OCI-LY7 (cell line): ENCODE data around the gene EIF1B. TPM values are rescaled to one million over a fixed set of nuclear protein-coding genes. Genes with fewer than 3 reads are reported as not detected.

Source experiments
- BruUV-seq: library from RNA; stranded (reverse); fragments of 400-500 nt; replicated peaks from 2 replicates; lab custom pipeline; 2021; lab: Mats Ljungman, UMichigan
- CTCF ChIA-PET: fragments of 300-600 bp; sonication (Branson Sonifier 250); formaldehyde crosslinking; loops from one replicate; lab custom pipeline; 2022; ENCODE audit warnings: antibody characterized with exemption; ENCODE audit not compliant: unreplicated experiment; lab: Charles Lee
- POLR2A ChIA-PET: fragments of 300-600 bp; sonication (Branson Sonifier 250); formaldehyde crosslinking; loops from one replicate; lab custom pipeline; 2022; ENCODE audit warnings: antibody characterized with exemption; lab: Charles Lee
- DNase-seq: peaks from one replicate; pipeline ENCODE4 v3.0.0-alpha.2; 2015; ENCODE audit warnings: low spot score
- H2AFZ ChIP-seq: fragments of 200-600 bp; sonication (generic), shearing (Covaris generic); 2 replicates; pipeline ENCODE4 v1.6.1; 2014; ENCODE audit warnings: mild to moderate bottlenecking, antibody characterized with exemption, low read length, moderate library complexity
- H3K27ac ChIP-seq: fragments of 200-600 bp; sonication (generic); 2 replicates; pipeline ENCODE4 v1.5.1; 2014; ENCODE audit warnings: mixed run types, low read depth, mild to moderate bottlenecking, moderate library complexity, low read length, inconsistent platforms; ENCODE audit not compliant: poor library complexity, severe bottlenecking
- H3K36me3 ChIP-seq: fragments of 200-600 bp; sonication (generic); 2 replicates; pipeline ENCODE4 v1.6.1; 2014; ENCODE audit warnings: mild to moderate bottlenecking, antibody characterized with exemption, low read length, moderate library complexity, mixed read lengths; ENCODE audit not compliant: insufficient read depth
- H3K4me1 ChIP-seq: fragments of 200-600 bp; sonication (generic); 2 replicates; pipeline ENCODE4 v1.5.1; 2014; ENCODE audit warnings: mild to moderate bottlenecking, low read length; ENCODE audit not compliant: insufficient read depth, poor library complexity, severe bottlenecking
- H3K4me2 ChIP-seq: fragments of 200-600 bp; sonication (generic); 2 replicates; pipeline ENCODE4 v1.6.1; 2014; ENCODE audit warnings: mild to moderate bottlenecking, low read length
- H3K4me3 ChIP-seq: fragments of 200-600 bp; sonication (generic); 2 replicates; pipeline ENCODE4 v1.5.1; 2014; ENCODE audit warnings: mild to moderate bottlenecking, low read depth, low read length; ENCODE audit not compliant: poor library complexity, severe bottlenecking
- H3K79me2 ChIP-seq: fragments of 200-600 bp; sonication (generic); 2 replicates; pipeline ENCODE4 v1.6.1; 2016; ENCODE audit warnings: low read depth, mild to moderate bottlenecking, low read length, moderate library complexity, mixed read lengths; ENCODE audit not compliant: insufficient read depth
- H3K9me2 ChIP-seq: fragments of 200-600 bp; sonication (generic); 2 replicates; pipeline ENCODE4 v1.6.1; 2016; ENCODE audit warnings: mild to moderate bottlenecking, low read length, mixed read lengths; ENCODE audit not compliant: insufficient read depth
- H3K9me3 ChIP-seq: fragments of 200-600 bp; sonication (generic); 2 replicates; pipeline ENCODE4 v1.6.1; 2014; ENCODE audit warnings: mild to moderate bottlenecking, mixed run types, low read length, mixed read lengths
- H4K20me1 ChIP-seq: fragments of 200-600 bp; sonication (generic); 2 replicates; pipeline ENCODE4 v1.6.1; 2014; ENCODE audit warnings: mild to moderate bottlenecking, antibody characterized with exemption, low read length, moderate library complexity, mixed read lengths; ENCODE audit not compliant: insufficient read depth
- EZH2phosphoT487 ChIP-seq: fragments of 200-600 bp; sonication (generic); IDR thresholded peaks from 2 replicates; pipeline ENCODE4 v1.6.1; 2018; ENCODE audit warnings: low read depth, borderline replicate concordance, mild to moderate bottlenecking, mixed run types, antibody characterized with exemption, low read length, moderate library complexity, mixed read lengths
- intact Hi-C: fragments of 100-400 bp; cut with micrococcal nuclease; formaldehyde crosslinking; loops from one replicate; pipeline ENCODE4 v1.10.0; 2022; ENCODE audit not compliant: unreplicated experiment
- total RNA-seq, 2 experiments: library from RNA; depleted of rRNA in 1 of 2; stranded (reverse); fragments of >200 nt in 1 of 2; shearing (Covaris generic) in 1 of 2; gene quantifications; 2 replicates each; pipeline ENCODE4 v1.2.3, GENCODE V29; 2014 to 2022
- TF ChIP-seq, protein P1 (sequence below): fragments of 200-600 bp; sonication (generic); conservative IDR thresholded peaks from 2 replicates; pipeline ENCODE4 v1.5.1; 2014; ENCODE audit warnings: mild to moderate bottlenecking, antibody characterized with exemption, low read length, moderate library complexity, mixed read lengths

EIF1B gene
- total RNA-seq, 2 experiments from 2014 or later, result 14.5 to 65.0 TPM

DNA sequence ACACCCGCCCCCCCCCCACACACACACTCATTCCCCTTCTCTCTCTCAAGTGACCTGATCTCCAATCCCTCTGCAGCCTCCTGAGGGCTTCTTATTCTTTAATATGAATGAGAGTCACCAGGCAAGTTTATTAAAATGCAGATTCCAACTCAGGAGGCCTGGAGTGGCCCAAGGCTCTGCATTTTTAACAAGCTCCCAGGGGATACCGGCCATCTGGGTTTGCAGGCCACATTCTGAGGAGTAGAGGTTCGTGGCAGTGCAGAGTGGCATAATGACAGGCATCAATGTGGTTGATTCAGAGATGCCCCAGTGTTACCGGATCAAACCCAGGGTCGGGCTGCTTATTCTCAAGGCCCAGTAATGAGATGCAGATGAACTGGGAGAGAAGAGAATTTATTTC is 18.9 kb downstream of the EIF1B start:
- Histone ChIP-seq H3K4me3 (no peak overlapping the region), H3K27ac (no peak overlapping the region), H3K9me3 (no peaks in the 10 kb centered on the region), H4K20me1 (no peaks in the 10 kb centered on the region), H3K79me2 (no peaks in the 10 kb centered on the region), H2AFZ (no peak overlapping the region), H3K36me3 (no peaks in the 10 kb centered on the region), H3K4me2 (no peak overlapping the region), H3K4me1 (peaks cover 15% of the 10 kb centered on the region), H3K9me2 (no peaks in the 10 kb centered on the region)
- TF ChIP-seq EZH2phosphoT487, result no peak
- TF ChIP-seq, protein P1, sequence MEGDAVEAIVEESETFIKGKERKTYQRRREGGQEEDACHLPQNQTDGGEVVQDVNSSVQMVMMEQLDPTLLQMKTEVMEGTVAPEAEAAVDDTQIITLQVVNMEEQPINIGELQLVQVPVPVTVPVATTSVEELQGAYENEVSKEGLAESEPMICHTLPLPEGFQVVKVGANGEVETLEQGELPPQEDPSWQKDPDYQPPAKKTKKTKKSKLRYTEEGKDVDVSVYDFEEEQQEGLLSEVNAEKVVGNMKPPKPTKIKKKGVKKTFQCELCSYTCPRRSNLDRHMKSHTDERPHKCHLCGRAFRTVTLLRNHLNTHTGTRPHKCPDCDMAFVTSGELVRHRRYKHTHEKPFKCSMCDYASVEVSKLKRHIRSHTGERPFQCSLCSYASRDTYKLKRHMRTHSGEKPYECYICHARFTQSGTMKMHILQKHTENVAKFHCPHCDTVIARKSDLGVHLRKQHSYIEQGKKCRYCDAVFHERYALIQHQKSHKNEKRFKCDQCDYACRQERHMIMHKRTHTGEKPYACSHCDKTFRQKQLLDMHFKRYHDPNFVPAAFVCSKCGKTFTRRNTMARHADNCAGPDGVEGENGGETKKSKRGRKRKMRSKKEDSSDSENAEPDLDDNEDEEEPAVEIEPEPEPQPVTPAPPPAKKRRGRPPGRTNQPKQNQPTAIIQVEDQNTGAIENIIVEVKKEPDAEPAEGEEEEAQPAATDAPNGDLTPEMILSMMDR, result no peak
- no peak for DNase-seq
- POLR2A ChIA-PET, result interaction anchor here (1.5 kb wide), 1 partner anchor 124 kb away, joined by 3 read pairs; no protein-coding TSS in a partner anchor
- BruUV-seq, result no TSS peak
- intact Hi-C loops, result loop anchor here (10.0 kb wide), 1 partner anchor 1196 kb away; no protein-coding TSS in a partner anchor
- CTCF ChIA-PET, result interaction anchor here (0.6 kb wide), 1 partner anchor 1217 kb away, joined by 4 read pairs; no protein-coding TSS in a partner anchor

DNA sequence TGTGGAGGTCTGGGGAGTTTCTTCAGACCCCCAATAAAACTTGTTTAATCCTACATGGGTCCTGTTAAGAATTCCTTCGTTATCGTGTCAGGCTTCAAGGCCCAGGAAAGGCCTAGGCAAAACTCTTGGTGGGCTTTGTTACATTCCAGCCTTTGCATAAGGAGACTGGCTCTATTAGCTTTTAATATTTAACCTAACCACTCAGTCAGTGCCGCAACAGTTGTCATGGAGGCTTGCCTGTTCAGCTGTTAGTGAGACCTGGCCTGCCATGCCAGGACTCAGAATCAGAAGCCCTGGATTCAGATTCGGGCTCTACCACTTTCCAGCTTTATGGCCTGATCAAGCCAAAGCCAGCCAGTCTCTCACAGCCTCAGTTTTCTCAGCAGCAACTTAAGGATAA is 19.6 kb downstream of the EIF1B start:
- no peak overlapping the region for H3K4me3 ChIP-seq
- H3K27ac ChIP-seq, result no peak overlapping the region
- ChIA-PET CTCF (no interaction called here), POLR2A (no interaction called here)
- H3K9me2 ChIP-seq, result no peaks in the 10 kb centered on the region
- H4K20me1 ChIP-seq, result no peaks in the 10 kb centered on the region
- H3K9me3 ChIP-seq, result no peaks in the 10 kb centered on the region
- peaks cover 15% of the 10 kb centered on the region for H3K4me1 ChIP-seq
- H3K4me2 ChIP-seq, result no peak overlapping the region
- TF ChIP-seq EZH2phosphoT487, result no peak
- TF ChIP-seq, protein P1, result no peak
- no peak for DNase-seq
- H3K36me3 ChIP-seq, result no peaks in the 10 kb centered on the region
- no TSS peak for BruUV-seq
- intact Hi-C loops, result loop anchor here (10.0 kb wide), 1 partner anchor 1196 kb away; no protein-coding TSS in a partner anchor
- H3K79me2 ChIP-seq, result no peaks in the 10 kb centered on the region
- H2AFZ ChIP-seq, result no peak overlapping the region

DNA sequence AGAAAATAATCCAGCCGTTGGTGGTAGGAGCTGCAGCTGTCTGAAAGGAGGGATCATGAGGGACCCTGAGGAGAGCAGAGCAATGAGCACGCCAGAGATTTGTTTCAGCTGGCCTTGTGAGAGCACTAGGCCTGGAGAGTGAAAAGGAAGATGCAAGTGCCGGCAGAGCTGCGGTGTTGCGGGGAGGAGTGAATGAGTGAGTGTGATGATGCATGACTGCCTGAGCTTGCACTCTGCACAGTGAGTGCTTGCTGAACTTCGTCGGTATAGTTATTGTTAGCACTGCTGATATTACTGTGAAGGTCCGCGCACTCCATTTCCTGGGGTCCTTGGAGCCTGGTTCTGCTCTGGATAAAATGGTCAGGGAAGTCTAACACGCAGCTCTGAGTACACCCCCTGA is 23.2 kb downstream of the EIF1B start:
- no peaks in the 10 kb centered on the region for H3K9me2 ChIP-seq
- BruUV-seq, result no TSS peak
- intact Hi-C loops, result no loop called here
- ChIA-PET CTCF (no interaction called here), POLR2A (no interaction called here)
- no peak overlapping the region for H2AFZ ChIP-seq
- no peaks in the 10 kb centered on the region for H3K36me3 ChIP-seq
- H3K4me2 ChIP-seq, result no peak overlapping the region
- no peak for DNase-seq
- peaks cover 4% of the 10 kb centered on the region for H3K4me1 ChIP-seq
- TF ChIP-seq EZH2phosphoT487, result no peak
- TF ChIP-seq, protein P1, result no peak
- H4K20me1 ChIP-seq, result no peaks in the 10 kb centered on the region
- no peaks in the 10 kb centered on the region for H3K79me2 ChIP-seq
- no peak overlapping the region for H3K4me3 ChIP-seq
- no peaks in the 10 kb centered on the region for H3K9me3 ChIP-seq
- no peak overlapping the region for H3K27ac ChIP-seq
